Stimulated activated naive B cell treated with anti-CD40 and anti-IgM and Interleukin-4, amounts not matched to agents 10 μg/mL and 1 μg/mL and 100 μg/mL, for 72 hours (primary cell): ENCODE data around the gene CBX6.

Experiments used
- ATAC-seq, 2 donors: fragments of 150-1000 bp; cut with Tn5 transposase; replicated peaks; 2 replicates each; pipeline ENCODE4 v1.10.0; 2021; ENCODE audit warnings: moderate library complexity in 1 of 2
- DNase-seq: peaks from one replicate; pipeline ENCODE4 v3.0.0; 2021
- H3K27ac Mint-ChIP-seq: one replicate; pipeline ENCODE4 v1.8.0; 2022; ENCODE audit warnings: mild to moderate bottlenecking, mixed read lengths
- H3K27me3 Mint-ChIP-seq, 2 donors: one replicate each; pipeline ENCODE4 v1.8.0; 2022; ENCODE audit warnings: mixed read lengths in 2 of 2
- H3K36me3 Mint-ChIP-seq, 2 donors: one replicate each; pipeline ENCODE4 v1.8.0; 2022; ENCODE audit warnings: mixed read lengths in 2 of 2, mild to moderate bottlenecking in 1 of 2
- H3K4me1 Mint-ChIP-seq, 2 donors: one replicate each; pipeline ENCODE4 v1.8.0; 2022; ENCODE audit warnings: mixed read lengths in 2 of 2, mild to moderate bottlenecking in 1 of 2
- H3K4me3 Mint-ChIP-seq, 2 donors: one replicate each; pipeline ENCODE4 v1.8.0; 2022; ENCODE audit warnings: mild to moderate bottlenecking in 2 of 2, mixed read lengths in 2 of 2, moderate library complexity in 1 of 2
- H3K9me3 Mint-ChIP-seq, 2 donors: one replicate each; pipeline ENCODE4 v1.8.0; 2022; ENCODE audit warnings: mixed read lengths in 2 of 2, mild to moderate bottlenecking in 1 of 2

The CBX6 gene

GRCh38 chr22:38817196-38817595 is 54.8 kb downstream of the CBX6 start:
- Mint-ChIP-seq H3K27ac (no peak overlapping the region), H3K36me3 (no peaks in the 10 kb centered on the region), H3K4me1 (no peaks in the 10 kb centered on the region), H3K9me3 (no peaks in the 10 kb centered on the region), H3K27me3 (peaks cover 40 to 51% of the 10 kb centered on the region in 2 donors), H3K4me3 (no peak overlapping the region)
- no peak for ATAC-seq
- no peak for DNase-seq

- H3K27me3 Mint-ChIP-seq, result peaks cover 41 to 52% of the 10 kb centered on the region in 2 donors
- H3K36me3 Mint-ChIP-seq, result no peaks in the 10 kb centered on the region
- no peak for DNase-seq
- H3K27ac Mint-ChIP-seq, result no peak overlapping the region
- H3K4me3 Mint-ChIP-seq, result no peak overlapping the region
- peaks cover 4 to 5% of the 10 kb centered on the region in 2 donors for H3K9me3 Mint-ChIP-seq
- no peaks in the 10 kb centered on the region for H3K4me1 Mint-ChIP-seq
- ATAC-seq, result no peak
These were observed 56.2 kb downstream of the CBX6 start for GRCh38 chr22:38815842-38816241.
